Mesendoderm (in vitro differentiated cells): Measurements from ENCODE around the gene RAP2B. TPM values are rescaled to one million over a fixed set of nuclear protein-coding genes. Genes with fewer than 3 reads are reported as not detected.
"Not testable (repeated sequence)": the region's sequence is repeated elsewhere in the genome, so short reads cannot be mapped to it uniquely, and the experiment has no call there.

Experiments
- DNase-seq: peaks from one replicate; pipeline ENCODE4 v3.0.0; 2013
- H2AK5ac ChIP-seq: 2 replicates; pipeline ENCODE4 v1.6.1; 2013; ENCODE audit warnings: low read length, inconsistent platforms
- H2BK120ac ChIP-seq: 2 replicates; pipeline ENCODE4 v1.6.1; 2013; ENCODE audit warnings: low read depth, mild to moderate bottlenecking, low read length, moderate library complexity, mixed read lengths
- H2BK15ac ChIP-seq: replicated peaks from 2 replicates; pipeline ENCODE4 v1.6.1; 2013; ENCODE audit warnings: low read depth, mild to moderate bottlenecking, moderate library complexity
- H2BK5ac ChIP-seq: 2 replicates; pipeline ENCODE4 v1.6.1; 2013; ENCODE audit warnings: low read length, inconsistent platforms
- H3K18ac ChIP-seq: 2 replicates; pipeline ENCODE4 v1.6.1; 2013; ENCODE audit warnings: mild to moderate bottlenecking, low read length, mixed read lengths
- H3K23ac ChIP-seq: one replicate; pipeline ENCODE4 v1.6.1; 2013; ENCODE audit warnings: low read length
- H3K27ac ChIP-seq: 2 replicates; pipeline ENCODE4 v1.5.1; 2013; ENCODE audit warnings: low read depth, mild to moderate bottlenecking, inconsistent platforms, low read length, moderate library complexity
- H3K27me3 ChIP-seq: 2 replicates; pipeline ENCODE4 v1.6.1; 2013; ENCODE audit warnings: low read length, control low read depth, mild to moderate bottlenecking, inconsistent platforms; ENCODE audit not compliant: insufficient read depth, poor library complexity
- H3K36me3 ChIP-seq: 2 replicates; pipeline ENCODE4 v1.6.1; 2013; ENCODE audit warnings: low read length, inconsistent platforms; ENCODE audit not compliant: control insufficient read depth, insufficient read depth
- H3K4ac ChIP-seq: one replicate; pipeline ENCODE4 v1.6.1; 2013; ENCODE audit warnings: low read depth, mild to moderate bottlenecking, low read length, moderate library complexity
- H3K4me1 ChIP-seq: 2 replicates; pipeline ENCODE4 v1.6.1; 2013; ENCODE audit warnings: low read depth, low read length, inconsistent platforms; ENCODE audit not compliant: control insufficient read depth
- H3K4me2 ChIP-seq: 2 replicates; pipeline ENCODE4 v1.6.1; 2013; ENCODE audit warnings: low read length
- H3K4me3 ChIP-seq: 2 replicates; pipeline ENCODE4 v1.5.1; 2013; ENCODE audit warnings: mild to moderate bottlenecking, low read length
- H3K56ac ChIP-seq: one replicate; pipeline ENCODE4 v1.6.1; 2013; ENCODE audit warnings: low read length
- H3K79me1 ChIP-seq: 2 replicates; pipeline ENCODE4 v1.6.1; 2013; ENCODE audit warnings: low read length, inconsistent platforms
- H3K79me2 ChIP-seq: 2 replicates; pipeline ENCODE4 v1.6.1; 2013; ENCODE audit warnings: mild to moderate bottlenecking, low read length; ENCODE audit not compliant: control insufficient read depth, insufficient read depth
- H3K9ac ChIP-seq: 2 replicates; pipeline ENCODE4 v1.6.1; 2013; ENCODE audit warnings: low read length, inconsistent platforms
- H4K5ac ChIP-seq: one replicate; pipeline ENCODE4 v1.6.1; 2013; ENCODE audit warnings: low read length
- H4K8ac ChIP-seq: one replicate; pipeline ENCODE4 v1.6.1; 2013; ENCODE audit warnings: low read depth, mild to moderate bottlenecking, control low read depth, low read length, moderate library complexity
- WGBS: extraction: QIAGEN DNeasy Blood & Tissue Kit; methylation state at CpG from one replicate; pipeline ENCODE4 v1.1.7; 2013; ENCODE audit warnings: low lambda C conversion rate, missing lambda C conversion rate; ENCODE audit not compliant: insufficient coverage; ENCODE audit errors: extremely low coverage; 5-methylcytosine and 5-hydroxymethylcytosine counted together
- polyA plus RNA-seq, 2 experiments: library from polyadenylated mRNA; stranded (reverse); fragments of 200-250 nt; gene quantifications; one replicate each; pipeline ENCODE4 v1.2.3, GENCODE V29; 2013

Gene RAP2B
- 19.7 TPM for polyA plus RNA-seq (2013, experiment 1 of 2)
- polyA plus RNA-seq (2013, experiment 2 of 2) = 19.7 TPM

DNA sequence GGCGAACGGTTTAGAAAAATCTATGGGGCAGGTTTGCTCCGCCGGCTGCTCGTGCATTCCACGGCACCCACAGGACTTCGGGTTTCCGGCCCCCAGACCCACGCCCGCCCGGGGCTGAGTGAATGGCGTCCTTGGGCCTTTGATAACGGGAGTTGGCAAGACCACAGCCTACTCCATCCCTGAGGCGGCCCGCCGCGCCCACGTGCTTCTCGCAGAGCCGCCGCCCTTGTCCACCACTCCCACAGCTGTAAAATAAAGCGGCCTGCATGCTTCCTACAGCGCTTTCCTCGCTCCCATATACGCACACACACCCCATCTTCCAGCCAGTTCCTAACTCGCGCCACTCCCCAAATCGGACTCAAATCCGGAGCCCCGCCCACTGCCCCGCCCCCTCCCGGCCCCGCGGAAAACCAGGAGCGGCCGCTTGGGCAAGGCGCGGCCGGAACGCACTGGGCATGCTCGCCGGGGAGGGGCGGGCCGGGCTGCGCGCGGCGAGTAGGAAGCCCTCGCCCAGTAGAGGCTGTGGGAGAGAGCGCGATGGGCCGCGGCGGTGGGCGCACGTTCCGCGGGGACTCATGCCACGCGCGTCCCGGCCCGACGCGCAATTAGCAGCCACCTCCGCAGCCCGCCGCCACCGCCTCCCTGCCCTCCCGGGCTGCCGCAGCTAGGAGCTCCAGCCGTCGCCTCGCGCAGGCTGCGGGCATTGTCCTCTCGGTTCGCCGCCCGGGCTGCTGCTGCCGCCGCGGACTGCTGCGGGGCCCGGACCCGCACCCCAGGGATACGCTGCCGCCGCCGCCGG is at the start of gene RAP2B:
TSS of gene RAP2B (plus strand) at position 513 of the 799 bp plus-strand sequence. CDS start 468 bp downstream, outside the sequence.
- H3K4ac ChIP-seq = peak within 1 kb of the TSS; percentile 76
- H2AK5ac ChIP-seq = no peak within 1 kb of the TSS
- peaks cover 2% of the 10 kb centered on the region for H3K79me1 ChIP-seq
- peak within 1 kb of the TSS; percentile 95 for H3K9ac ChIP-seq
- peak within 1 kb of the TSS; percentile 95 for H3K27ac ChIP-seq
- H3K23ac ChIP-seq = peak within 1 kb of the TSS; percentile 81
- peak within 1 kb of the TSS; percentile 95 for H3K56ac ChIP-seq
- peak within 1 kb of the TSS; percentile 87 for H3K4me3 ChIP-seq
- no peak within 1 kb of the TSS for H4K8ac ChIP-seq
- no peaks in the 10 kb centered on the region for H3K36me3 ChIP-seq
- DNase-seq = peak; percentile 98
- H3K4me2 ChIP-seq = peak within 1 kb of the TSS; percentile 85
- no CpG with 5 or more reads among the region's 91 CpGs for WGBS
- peaks cover 32% of the 10 kb centered on the region for H3K79me2 ChIP-seq
- no peak within 1 kb of the TSS for H2BK15ac ChIP-seq
- H3K27me3 ChIP-seq = no peaks in the 10 kb centered on the region
- H2BK5ac ChIP-seq = peak within 1 kb of the TSS; percentile 75
- no peak within 1 kb of the TSS for H2BK120ac ChIP-seq
- peak within 1 kb of the TSS; percentile 86 for H3K18ac ChIP-seq
- peaks cover 3% of the 10 kb centered on the region for H3K4me1 ChIP-seq
- H4K5ac ChIP-seq = no peak within 1 kb of the TSS

DNA sequence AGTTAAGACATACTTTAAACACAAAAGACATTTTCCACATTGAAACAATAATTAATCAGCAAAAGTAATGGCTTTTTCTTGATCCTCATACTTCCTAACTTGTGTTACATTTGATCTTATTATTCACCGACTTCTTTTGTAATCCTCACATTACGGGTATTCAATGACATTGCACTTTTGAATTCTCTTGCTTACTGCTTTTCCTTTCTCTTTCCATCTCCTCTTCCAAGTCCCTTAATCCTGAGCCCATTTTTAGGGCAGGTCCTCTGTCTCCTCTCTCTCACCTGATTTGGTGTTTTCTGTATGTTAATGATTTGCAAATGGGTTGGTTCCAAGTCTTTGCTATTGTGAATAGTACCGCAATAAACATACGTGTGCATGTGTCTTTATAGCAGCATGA is 48.5 kb upstream of the RAP2B start:
- no peaks in the 10 kb centered on the region for H3K79me2 ChIP-seq
- H3K27me3 ChIP-seq = no peaks in the 10 kb centered on the region
- no peak overlapping the region for H2BK120ac ChIP-seq
- H3K9ac ChIP-seq = no peak overlapping the region
- H3K4me2 ChIP-seq = no peak overlapping the region
- no peaks in the 10 kb centered on the region for H3K79me1 ChIP-seq
- no CpG with 5 or more reads among the region's 4 CpGs for WGBS
- H2AK5ac ChIP-seq = no peak overlapping the region
- no peak overlapping the region for H3K4me3 ChIP-seq
- H3K4me1 ChIP-seq = no peaks in the 10 kb centered on the region
- H4K5ac ChIP-seq = no peak overlapping the region
- no peak overlapping the region for H3K18ac ChIP-seq
- H3K56ac ChIP-seq = no peak overlapping the region
- H3K4ac ChIP-seq = no peak overlapping the region
- DNase-seq = no peak
- no peak overlapping the region for H2BK5ac ChIP-seq
- H3K27ac ChIP-seq = no peak overlapping the region
- no peak overlapping the region for H4K8ac ChIP-seq
- H2BK15ac ChIP-seq = no peak overlapping the region
- H3K23ac ChIP-seq = no peak overlapping the region
- H3K36me3 ChIP-seq = no peaks in the 10 kb centered on the region

DNA sequence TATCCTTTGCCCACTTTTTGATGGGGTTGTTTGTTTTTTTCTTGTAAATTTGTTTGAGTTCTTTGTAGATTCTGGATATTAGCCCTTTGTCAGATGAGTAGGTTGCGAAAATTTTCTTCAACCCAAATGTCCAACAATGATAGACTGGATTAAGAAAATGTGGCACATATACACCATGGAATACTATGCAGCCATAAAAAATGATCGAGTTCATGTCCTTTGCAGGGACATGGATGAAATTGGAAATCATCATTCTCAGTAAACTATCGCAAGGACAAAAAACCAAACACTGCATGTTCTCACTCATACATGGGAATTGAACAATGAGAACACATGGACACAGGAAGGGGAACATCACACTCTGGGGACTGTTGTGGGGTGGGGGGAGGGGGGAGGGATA is 47.8 kb upstream of the RAP2B start:
- not testable (repeated sequence) for H3K18ac ChIP-seq, H3K27me3 ChIP-seq, H3K79me2 ChIP-seq, H3K27ac ChIP-seq, H3K9ac ChIP-seq, DNase-seq, H2AK5ac ChIP-seq, H3K4ac ChIP-seq, H3K4me2 ChIP-seq, H2BK15ac ChIP-seq, H3K4me1 ChIP-seq, H4K8ac ChIP-seq, H4K5ac ChIP-seq, H3K56ac ChIP-seq, H2BK120ac ChIP-seq, H3K23ac ChIP-seq, H3K4me3 ChIP-seq, H2BK5ac ChIP-seq, H3K36me3 ChIP-seq, H3K79me1 ChIP-seq
- WGBS = no CpG with 5 or more reads among the region's 3 CpGs

DNA sequence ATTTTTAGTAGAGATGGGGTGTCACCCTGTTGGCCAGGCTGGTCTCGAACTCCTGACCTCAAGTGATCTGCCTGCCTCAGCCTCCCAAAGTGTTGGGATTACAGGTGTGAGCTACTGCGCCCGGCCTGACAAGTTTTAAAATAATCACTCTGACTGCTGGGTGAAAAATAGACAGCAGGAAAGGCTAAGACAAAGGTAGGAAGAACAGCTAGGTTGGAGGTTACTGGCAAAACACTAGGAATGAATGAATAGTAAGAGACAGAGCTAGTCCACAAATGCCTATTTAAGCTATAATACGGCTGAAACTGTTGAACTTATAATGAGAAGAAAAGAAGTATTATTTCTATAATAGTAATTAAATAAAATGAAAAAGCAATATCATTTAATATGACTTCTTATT is 46.7 kb upstream of the RAP2B start:
- no CpG with 5 or more reads among the region's 4 CpGs for WGBS
- no peak overlapping the region for H3K56ac ChIP-seq
- H2BK5ac ChIP-seq = no peak overlapping the region
- H3K4me1 ChIP-seq = no peaks in the 10 kb centered on the region
- H2BK15ac ChIP-seq = no peak overlapping the region
- no peak overlapping the region for H2AK5ac ChIP-seq
- no peak for DNase-seq
- no peak overlapping the region for H3K18ac ChIP-seq
- no peaks in the 10 kb centered on the region for H3K79me1 ChIP-seq
- no peak overlapping the region for H4K5ac ChIP-seq
- H4K8ac ChIP-seq = no peak overlapping the region
- H3K4ac ChIP-seq = no peak overlapping the region
- H3K36me3 ChIP-seq = no peaks in the 10 kb centered on the region
- H3K27me3 ChIP-seq = no peaks in the 10 kb centered on the region
- no peak overlapping the region for H3K9ac ChIP-seq
- H3K27ac ChIP-seq = no peak overlapping the region
- no peak overlapping the region for H3K23ac ChIP-seq
- no peak overlapping the region for H2BK120ac ChIP-seq
- no peak overlapping the region for H3K4me3 ChIP-seq
- H3K79me2 ChIP-seq = no peaks in the 10 kb centered on the region
- no peak overlapping the region for H3K4me2 ChIP-seq

DNA sequence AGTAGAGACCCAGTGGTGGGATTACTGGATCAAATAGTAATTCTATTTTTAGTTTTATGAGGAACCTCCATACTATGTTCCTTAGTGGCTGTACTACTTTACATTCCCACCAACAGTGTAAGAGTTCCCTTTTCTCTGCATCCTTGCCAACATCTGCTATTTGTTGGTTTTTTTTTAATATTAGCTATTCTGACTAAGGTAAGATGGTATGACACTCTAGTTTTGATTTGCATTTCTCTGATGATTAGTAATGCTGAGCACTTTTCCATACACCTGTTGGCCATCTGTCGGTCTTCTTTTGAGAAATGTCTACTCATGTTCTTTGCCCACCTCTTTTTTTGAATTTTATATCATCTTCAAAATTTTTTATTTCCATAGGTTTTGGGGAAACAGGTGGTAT is 34.2 kb upstream of the RAP2B start:
- no peak overlapping the region for H2AK5ac ChIP-seq
- H4K8ac ChIP-seq = no peak overlapping the region
- H3K4me1 ChIP-seq = no peaks in the 10 kb centered on the region
- H3K36me3 ChIP-seq = no peaks in the 10 kb centered on the region
- no peak overlapping the region for H3K18ac ChIP-seq
- H2BK120ac ChIP-seq = no peak overlapping the region
- H2BK15ac ChIP-seq = no peak overlapping the region
- WGBS = no CpG with 5 or more reads among the region's 1 CpG
- no peaks in the 10 kb centered on the region for H3K79me1 ChIP-seq
- H3K27me3 ChIP-seq = no peaks in the 10 kb centered on the region
- no peak overlapping the region for H3K4me3 ChIP-seq
- H3K27ac ChIP-seq = no peak overlapping the region
- no peaks in the 10 kb centered on the region for H3K79me2 ChIP-seq
- DNase-seq = no peak
- no peak overlapping the region for H3K23ac ChIP-seq
- no peak overlapping the region for H3K4ac ChIP-seq
- H3K56ac ChIP-seq = no peak overlapping the region
- H4K5ac ChIP-seq = no peak overlapping the region
- H3K9ac ChIP-seq = no peak overlapping the region
- no peak overlapping the region for H3K4me2 ChIP-seq
- H2BK5ac ChIP-seq = no peak overlapping the region

DNA sequence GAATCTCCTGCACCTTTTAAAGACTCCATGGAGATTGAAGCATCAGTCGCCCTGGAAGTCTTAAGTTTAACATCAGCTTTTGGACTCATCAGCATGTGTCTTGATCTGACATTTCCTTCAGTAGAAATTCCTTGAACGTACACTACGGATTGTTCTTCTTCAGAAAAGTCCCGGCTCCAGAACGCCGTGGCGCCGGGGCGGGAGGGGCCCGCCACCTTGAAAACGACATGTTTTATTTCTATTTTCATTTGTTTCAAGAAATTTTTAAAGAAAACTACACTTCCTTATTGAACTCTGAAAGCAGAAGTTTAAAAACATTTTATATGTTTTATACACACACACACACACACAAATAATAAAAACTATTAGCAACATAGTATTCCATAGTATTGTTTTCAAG is 32.6 kb upstream of the RAP2B start:
- H3K4ac ChIP-seq = no peak overlapping the region
- H3K9ac ChIP-seq = no peak overlapping the region
- no peak overlapping the region for H2BK5ac ChIP-seq
- no peak overlapping the region for H3K56ac ChIP-seq
- H3K79me1 ChIP-seq = no peaks in the 10 kb centered on the region
- H2AK5ac ChIP-seq = no peak overlapping the region
- DNase-seq = no peak
- H3K79me2 ChIP-seq = no peaks in the 10 kb centered on the region
- H3K23ac ChIP-seq = no peak overlapping the region
- no peak overlapping the region for H3K4me2 ChIP-seq
- no peak overlapping the region for H4K5ac ChIP-seq
- H4K8ac ChIP-seq = no peak overlapping the region
- H3K36me3 ChIP-seq = no peaks in the 10 kb centered on the region
- no peak overlapping the region for H2BK15ac ChIP-seq
- H3K4me1 ChIP-seq = no peaks in the 10 kb centered on the region
- H2BK120ac ChIP-seq = no peak overlapping the region
- H3K27ac ChIP-seq = no peak overlapping the region
- WGBS = no CpG with 5 or more reads among the region's 11 CpGs
- H3K27me3 ChIP-seq = no peaks in the 10 kb centered on the region
- H3K18ac ChIP-seq = no peak overlapping the region
- no peak overlapping the region for H3K4me3 ChIP-seq
